CD4-positive, CD25-positive, alpha-beta regulatory T cell (primary cell): ENCODE results near the gene CYP2U1. TPM values are rescaled to one million over a fixed set of nuclear protein-coding genes. Genes with fewer than 3 reads are reported as not detected.
"Not testable (repeated sequence)": the region's sequence is repeated elsewhere in the genome, so short reads cannot be mapped to it uniquely, and the experiment has no call there.

Experiments used
- ATAC-seq, 2 donors: fragments of 150-1000 bp; cut with Tn5 transposase; one replicate each; pipeline ENCODE4 v1.10.0; 2021; ENCODE audit warnings: low read depth in 2 of 2, moderate number of reproducible peaks in 2 of 2, moderate library complexity in 1 of 2
- DNase-seq, 3 donors: peaks; one replicate each; pipeline versions ENCODE4 v3.0.0 to v3.0.0-alpha.2; 2012 to 2022; ENCODE audit warnings: mixed read lengths in 1 of 3
- H3K27ac ChIP-seq: one replicate; pipeline ENCODE4 v1.7.0; 2013; ENCODE audit warnings: mild to moderate bottlenecking, low read length; ENCODE audit not compliant: insufficient read depth, poor library complexity, severe bottlenecking
- H3K27me3 ChIP-seq: one replicate; pipeline ENCODE4 v1.7.0; 2013; ENCODE audit warnings: low read length; ENCODE audit not compliant: control insufficient read depth, insufficient read depth
- H3K36me3 ChIP-seq: one replicate; pipeline ENCODE4 v1.7.0; 2013; ENCODE audit warnings: mild to moderate bottlenecking, low read length, moderate library complexity; ENCODE audit not compliant: control insufficient read depth, insufficient read depth
- H3K4me1 ChIP-seq: 2 replicates; pipeline ENCODE4 v1.7.0; 2013; ENCODE audit warnings: mild to moderate bottlenecking, low read length; ENCODE audit not compliant: insufficient read depth, control insufficient read depth, poor library complexity, severe bottlenecking
- H3K4me3 ChIP-seq: one replicate; pipeline ENCODE4 v1.7.0; 2013; ENCODE audit warnings: low read depth, mild to moderate bottlenecking, low read length, moderate library complexity
- H3K9me3 ChIP-seq, 2 experiments: 1 replicate in 1 of 2; 2 replicates in 1 of 2; pipeline ENCODE4 v1.7.0; 2013; ENCODE audit warnings: low read length in 2 of 2, mild to moderate bottlenecking in 1 of 2, moderate library complexity in 1 of 2; ENCODE audit not compliant: control insufficient read depth in 2 of 2
- H3K27ac Mint-ChIP-seq, 3 donors: one replicate each; pipeline ENCODE4 v1.8.0; 2020 to 2022; ENCODE audit warnings: mild to moderate bottlenecking in 3 of 3, mixed read lengths in 3 of 3, moderate library complexity in 2 of 3
- H3K27me3 Mint-ChIP-seq: one replicate; pipeline ENCODE4 v1.8.0; 2022; ENCODE audit warnings: mild to moderate bottlenecking, mixed read lengths
- H3K36me3 Mint-ChIP-seq: one replicate; pipeline ENCODE4 v1.8.0; 2020; ENCODE audit warnings: mixed read lengths
- H3K4me1 Mint-ChIP-seq, 4 donors: one replicate each; pipeline ENCODE4 v1.8.0; 2020 to 2022; ENCODE audit warnings: mixed read lengths in 4 of 4, mild to moderate bottlenecking in 1 of 4
- H3K4me3 Mint-ChIP-seq, 4 donors: one replicate each; pipeline ENCODE4 v1.8.0; 2020 to 2022; ENCODE audit warnings: mild to moderate bottlenecking in 4 of 4, mixed read lengths in 4 of 4, moderate library complexity in 3 of 4
- H3K9me3 Mint-ChIP-seq, 7 donors: one replicate each; pipeline ENCODE4 v1.8.0; 2020 to 2022; ENCODE audit warnings: mixed read lengths in 7 of 7, mild to moderate bottlenecking in 3 of 7, moderate library complexity in 2 of 7
- polyA plus RNA-seq, 4 donors: library from polyadenylated mRNA; unstranded; fragments of 300-500 nt; fragmentation: Illumina TruSeq; gene quantifications; one replicate each; pipeline ENCODE4 v1.2.3, GENCODE V29; 2021
- total RNA-seq: library from RNA; stranded (reverse); gene quantifications from one replicate; pipeline ENCODE4 v1.2.3, GENCODE V29; 2022

CYP2U1 gene
- total and polyA plus RNA-seq, 5 donors from 2014 or later, result 1.1 to 2.6 (median 1.9) TPM

DNA sequence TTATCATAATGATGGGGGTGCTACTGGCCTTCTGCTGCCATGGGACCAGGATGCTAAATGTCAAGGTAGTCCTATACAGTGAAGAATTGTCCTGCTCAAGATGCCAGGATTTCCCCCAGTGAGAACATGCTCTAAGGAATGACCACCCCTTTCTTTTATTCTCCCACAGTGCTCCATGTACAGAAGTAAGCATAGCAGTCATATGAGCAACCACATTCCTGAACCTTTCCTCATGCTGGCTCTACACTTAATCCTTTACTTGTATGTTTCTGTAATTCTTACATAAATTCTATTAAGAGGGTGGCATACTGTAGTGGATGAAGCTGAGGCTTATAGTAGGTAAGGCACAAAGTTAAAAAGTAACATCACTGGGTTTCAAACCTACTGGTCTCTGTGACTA is 20.2 kb downstream of the CYP2U1 start:
- no peaks in the 10 kb centered on the region for H3K27me3 Mint-ChIP-seq
- Histone ChIP-seq H3K27ac (no peak overlapping the region), H3K36me3 (peaks cover 3% of the 10 kb centered on the region), H3K27me3 (peaks cover 4% of the 10 kb centered on the region), H3K9me3 (peaks cover 0 to 7% of the 10 kb centered on the region in 2 experiments), H3K4me3 (no peak overlapping the region), H3K4me1 (no peaks in the 10 kb centered on the region)
- H3K4me1 Mint-ChIP-seq, result no peaks in the 10 kb centered on the region
- H3K9me3 Mint-ChIP-seq, result peaks cover 1 to 14% (median 7%) of the 10 kb centered on the region in 7 donors
- ATAC-seq (no peak), DNase-seq (no peak)
- peaks cover 31% of the 10 kb centered on the region for H3K36me3 Mint-ChIP-seq
- no peak overlapping the region for H3K4me3 Mint-ChIP-seq
- no peak overlapping the region for H3K27ac Mint-ChIP-seq

DNA sequence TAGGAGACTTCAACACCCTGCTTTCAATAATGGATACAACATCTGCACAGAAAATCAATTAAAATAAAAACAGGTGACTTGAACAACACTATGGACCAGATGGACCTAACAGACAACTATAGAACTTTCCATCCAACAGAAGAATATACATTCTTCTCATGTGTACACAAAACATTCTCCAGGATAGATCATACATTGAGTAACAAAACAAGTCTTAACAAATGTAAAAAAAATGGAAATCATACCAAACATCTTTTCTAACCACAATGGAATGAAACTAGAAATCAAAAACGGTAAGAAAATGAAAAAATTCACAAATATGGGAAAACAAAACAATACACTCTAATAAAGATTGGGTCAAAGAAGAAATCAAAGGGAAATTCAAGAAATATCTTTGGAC is 24.7 kb downstream of the CYP2U1 start:
- Histone ChIP-seq H3K4me1 (no peaks in the 10 kb centered on the region), H3K36me3 (no peaks in the 10 kb centered on the region), H3K9me3 (peaks cover 0 to 7% of the 10 kb centered on the region in 2 experiments), H3K27me3 (peaks cover 4% of the 10 kb centered on the region), H3K27ac (no peak overlapping the region), H3K4me3 (no peak overlapping the region)
- no peak overlapping the region for H3K4me3 Mint-ChIP-seq
- no peaks in the 10 kb centered on the region for H3K4me1 Mint-ChIP-seq
- DNase-seq, result no peak
- peaks cover 15% of the 10 kb centered on the region for H3K36me3 Mint-ChIP-seq
- peaks cover 1 to 18% (median 11%) of the 10 kb centered on the region in 7 donors for H3K9me3 Mint-ChIP-seq
- H3K27me3 Mint-ChIP-seq, result peaks cover 6% of the 10 kb centered on the region
- ATAC-seq, result no peak
- no peak overlapping the region for H3K27ac Mint-ChIP-seq

DNA sequence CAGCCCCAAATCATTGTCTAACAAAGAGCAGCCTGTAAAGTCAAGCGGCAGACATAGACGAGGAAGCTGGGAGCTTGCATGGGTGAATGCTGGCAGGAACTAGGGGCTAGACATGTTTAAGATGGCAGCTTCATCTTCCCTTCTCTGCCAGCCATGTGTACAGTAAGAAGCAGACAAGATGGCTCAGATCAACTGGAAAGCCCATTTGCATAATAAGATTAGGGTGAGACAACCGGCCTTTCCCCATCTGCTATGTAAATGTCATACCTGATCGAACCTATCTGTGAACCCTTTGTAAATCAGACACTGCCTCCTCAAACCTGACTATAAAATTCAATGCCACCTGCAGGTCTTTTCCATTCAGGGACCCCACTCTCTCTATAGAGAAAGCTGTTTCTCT is 35.6 kb downstream of the CYP2U1 start:
- ATAC-seq, result no peak
- H3K27me3 Mint-ChIP-seq, result peaks cover 5% of the 10 kb centered on the region
- Histone ChIP-seq H3K4me1 (no peaks in the 10 kb centered on the region), H3K9me3 (no peaks in the 10 kb centered on the region), H3K4me3 (no peak overlapping the region), H3K27me3 (no peaks in the 10 kb centered on the region), H3K27ac (no peak overlapping the region), H3K36me3 (no peaks in the 10 kb centered on the region)
- H3K27ac Mint-ChIP-seq, result no peak overlapping the region
- no peak for DNase-seq
- H3K4me3 Mint-ChIP-seq, result no peak overlapping the region
- H3K4me1 Mint-ChIP-seq, result no peaks in the 10 kb centered on the region
- H3K9me3 Mint-ChIP-seq, result peaks cover 0 to 4% (median 0%) of the 10 kb centered on the region in 7 donors
- no peaks in the 10 kb centered on the region for H3K36me3 Mint-ChIP-seq

GRCh38 chr4:107967519-107967918 is 36.2 kb downstream of the CYP2U1 start:
- not testable (repeated sequence) for H3K9me3 Mint-ChIP-seq, DNase-seq, H3K27ac ChIP-seq, H3K4me3 Mint-ChIP-seq, H3K27me3 ChIP-seq, H3K4me1 Mint-ChIP-seq, H3K4me3 ChIP-seq, ATAC-seq, H3K9me3 ChIP-seq, H3K27me3 Mint-ChIP-seq, H3K36me3 ChIP-seq, H3K4me1 ChIP-seq, H3K27ac Mint-ChIP-seq, H3K36me3 Mint-ChIP-seq

DNA sequence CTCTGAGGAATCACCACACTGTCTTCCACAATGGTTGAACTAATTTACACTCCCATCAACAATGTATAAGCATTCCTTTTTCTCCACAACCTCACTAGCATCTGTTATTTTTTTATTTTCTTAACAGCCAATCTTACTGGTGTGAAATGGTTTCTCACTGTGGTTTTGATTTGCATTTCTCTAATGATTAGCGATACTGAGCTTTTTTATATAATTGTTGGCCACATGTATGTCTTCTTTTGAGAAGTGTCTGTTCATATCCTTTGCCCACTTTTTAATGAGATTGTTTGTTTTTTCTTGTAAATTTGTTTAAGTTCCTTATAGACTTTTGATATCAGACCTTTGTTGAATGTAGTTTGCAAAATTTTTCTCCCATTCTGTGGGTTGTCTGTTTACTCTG is 36.6 kb downstream of the CYP2U1 start:
- not testable (repeated sequence) for H3K4me3 Mint-ChIP-seq, H3K36me3 Mint-ChIP-seq, DNase-seq, H3K4me1 ChIP-seq, H3K4me3 ChIP-seq, H3K9me3 ChIP-seq, H3K27ac Mint-ChIP-seq, H3K36me3 ChIP-seq, H3K27me3 Mint-ChIP-seq, H3K4me1 Mint-ChIP-seq, ATAC-seq, H3K9me3 Mint-ChIP-seq, H3K27ac ChIP-seq, H3K27me3 ChIP-seq

- H3K4me3 Mint-ChIP-seq, result peak overlapping the region in 1 of 4 donors; percentile 2
- ATAC-seq (no peak), DNase-seq (no peak)
- Histone ChIP-seq H3K4me1 (no peaks in the 10 kb centered on the region), H3K27ac (no peak overlapping the region), H3K9me3 (no peaks in the 10 kb centered on the region), H3K27me3 (no peaks in the 10 kb centered on the region), H3K4me3 (no peak overlapping the region), H3K36me3 (no peaks in the 10 kb centered on the region)
- peaks cover 0 to 7% (median 0%) of the 10 kb centered on the region in 4 donors for H3K4me1 Mint-ChIP-seq
- H3K27ac Mint-ChIP-seq, result no peak overlapping the region
- H3K9me3 Mint-ChIP-seq, result peaks cover 0 to 4% (median 0%) of the 10 kb centered on the region in 7 donors
- H3K27me3 Mint-ChIP-seq, result no peaks in the 10 kb centered on the region
- H3K36me3 Mint-ChIP-seq, result no peaks in the 10 kb centered on the region
Observed at GRCh38 chr4:107970063-107970798, 38.9 kb downstream of the CYP2U1 start.

DNA sequence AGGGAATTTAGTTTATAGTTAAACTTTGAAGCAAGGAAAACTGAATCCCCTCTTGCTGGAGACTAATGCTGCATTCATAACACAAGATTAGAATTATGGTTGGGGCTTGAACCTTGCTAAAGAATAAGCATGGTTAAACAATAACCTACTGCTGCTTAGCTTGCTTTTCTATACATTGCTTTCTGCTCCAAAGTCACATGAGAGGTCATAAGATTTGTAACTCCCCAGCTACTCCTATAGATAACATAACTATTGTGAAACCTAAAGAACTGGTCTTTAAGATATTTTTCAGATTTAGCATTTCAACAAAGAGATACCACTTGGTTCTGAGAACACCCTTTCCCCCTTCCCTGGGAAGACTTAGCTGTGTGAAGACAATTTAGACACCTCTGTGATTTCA is 41.3 kb downstream of the CYP2U1 start:
- Histone ChIP-seq H3K4me1 (no peaks in the 10 kb centered on the region), H3K27me3 (no peaks in the 10 kb centered on the region), H3K36me3 (no peaks in the 10 kb centered on the region), H3K9me3 (no peaks in the 10 kb centered on the region), H3K4me3 (no peak overlapping the region), H3K27ac (no peak overlapping the region)
- Mint-ChIP-seq H3K27me3 (no peaks in the 10 kb centered on the region), H3K4me3 (no peak overlapping the region), H3K9me3 (peaks cover 0 to 3% (median 0%) of the 10 kb centered on the region in 7 donors), H3K4me1 (peaks cover 0 to 7% (median 0%) of the 10 kb centered on the region in 4 donors), H3K27ac (no peak overlapping the region), H3K36me3 (no peaks in the 10 kb centered on the region)
- no peak for DNase-seq
- no peak for ATAC-seq

DNA sequence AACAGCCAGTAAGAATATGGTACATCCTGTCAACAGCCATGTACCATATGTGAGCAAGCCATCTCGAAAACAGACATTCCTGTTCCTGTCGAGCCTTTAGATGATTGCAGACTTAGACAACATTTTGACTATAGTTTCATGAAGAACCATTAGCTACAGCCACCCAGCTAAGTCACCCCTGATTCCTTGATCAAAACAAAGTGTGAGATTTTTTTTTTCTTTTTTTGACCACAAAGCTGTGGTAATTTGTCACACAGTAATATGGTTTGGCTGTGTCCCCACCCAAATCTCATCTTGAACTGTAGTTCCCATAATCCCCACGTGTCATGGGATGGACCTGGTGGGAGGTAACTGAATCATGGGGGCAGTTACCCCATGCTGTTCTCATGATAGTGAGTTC is 43.2 kb downstream of the CYP2U1 start:
- Mint-ChIP-seq H3K27ac (no peak overlapping the region), H3K4me3 (no peak overlapping the region), H3K9me3 (peaks cover 0 to 3% (median 0%) of the 10 kb centered on the region in 7 donors), H3K36me3 (no peaks in the 10 kb centered on the region), H3K4me1 (peaks cover 0 to 10% (median 0%) of the 10 kb centered on the region in 4 donors), H3K27me3 (no peaks in the 10 kb centered on the region)
- Histone ChIP-seq H3K36me3 (no peaks in the 10 kb centered on the region), H3K27ac (no peak overlapping the region), H3K4me3 (no peak overlapping the region), H3K4me1 (no peaks in the 10 kb centered on the region), H3K27me3 (no peaks in the 10 kb centered on the region), H3K9me3 (no peaks in the 10 kb centered on the region)
- DNase-seq (no peak), ATAC-seq (no peak)
